Vagina (tissue), 2 donors: ENCODE results near the gene SYDE2. TPM values are rescaled to one million over a fixed set of nuclear protein-coding genes. Genes with fewer than 3 reads are reported as not detected.

Experiments used
- DNase-seq, 2 donors: peaks; one replicate each; pipeline ENCODE4 v3.0.0-alpha.2; 2017; ENCODE audit errors: extremely low spot score in 2 of 2
- H3K27ac ChIP-seq: fragments of 200-600 bp; sonication (generic); one replicate; pipeline ENCODE4 v1.5.1; 2019
- H3K27me3 ChIP-seq: fragments of 200-600 bp; sonication (generic); one replicate; pipeline ENCODE4 v1.5.1; 2019
- H3K36me3 ChIP-seq, 2 donors: fragments of 200-600 bp; sonication (generic); one replicate each; pipeline ENCODE4 v1.5.1; 2017 to 2019
- H3K4me1 ChIP-seq: fragments of 200-600 bp; sonication (generic); one replicate; pipeline ENCODE4 v1.5.1; 2019
- H3K4me3 ChIP-seq, 2 donors: fragments of 200-600 bp; sonication (generic); 1 replicate in 1 of 2; 2 replicates in 1 of 2; pipeline ENCODE4 v1.5.1; 2016 to 2019
- H3K9me3 ChIP-seq: fragments of 200-600 bp; sonication (generic); one replicate; pipeline ENCODE4 v1.5.1; 2019
- POLR2A ChIP-seq, 2 donors: fragments of 450-650 bp; IDR thresholded peaks; one replicate each; pipeline ENCODE4 v1.6.1; 2017; ENCODE audit warnings: antibody characterized with exemption in 2 of 2, mild to moderate bottlenecking in 2 of 2, moderate library complexity in 2 of 2
- POLR2AphosphoS5 ChIP-seq, 2 donors: sonication (generic); formaldehyde crosslinking; IDR thresholded peaks; one replicate each; pipeline ENCODE4 v1.9.0; 2017; ENCODE audit warnings: antibody characterized with exemption in 2 of 2, mild to moderate bottlenecking in 2 of 2, low read depth in 1 of 2; ENCODE audit not compliant: insufficient read depth in 1 of 2
- intact Hi-C: fragments of 100-400 bp; cut with DNase I; formaldehyde crosslinking; loops from one replicate; pipeline ENCODE4 v1.15.1; 2023
- total RNA-seq: library from RNA; depleted of rRNA; stranded (reverse); fragments of >200 nt; gene quantifications from one replicate; pipeline ENCODE4 v1.2.3, GENCODE V29; 2016
- TF ChIP-seq, protein P1 (sequence below), 3 experiments: fragments of 450-650 bp in 2 of 3; fragments of 200-600 bp in 1 of 3; sonication (generic) in 1 of 3; IDR thresholded peaks; one replicate each; pipeline ENCODE4 v1.5.1; 2017 to 2019; ENCODE audit warnings: antibody characterized with exemption in 3 of 3, mild to moderate bottlenecking in 2 of 3, moderate library complexity in 2 of 3

SYDE2 gene
- total RNA-seq, 1 donor from 2014 or later, result 4.7 TPM

GRCh38 chr1:85214654-85215053 is 13.8 kb upstream of the SYDE2 start:
- no peak for DNase-seq
- intact Hi-C loops, result no loop called here
- no peaks in the 10 kb centered on the region for H3K27me3 ChIP-seq
- TF ChIP-seq, protein P1, sequence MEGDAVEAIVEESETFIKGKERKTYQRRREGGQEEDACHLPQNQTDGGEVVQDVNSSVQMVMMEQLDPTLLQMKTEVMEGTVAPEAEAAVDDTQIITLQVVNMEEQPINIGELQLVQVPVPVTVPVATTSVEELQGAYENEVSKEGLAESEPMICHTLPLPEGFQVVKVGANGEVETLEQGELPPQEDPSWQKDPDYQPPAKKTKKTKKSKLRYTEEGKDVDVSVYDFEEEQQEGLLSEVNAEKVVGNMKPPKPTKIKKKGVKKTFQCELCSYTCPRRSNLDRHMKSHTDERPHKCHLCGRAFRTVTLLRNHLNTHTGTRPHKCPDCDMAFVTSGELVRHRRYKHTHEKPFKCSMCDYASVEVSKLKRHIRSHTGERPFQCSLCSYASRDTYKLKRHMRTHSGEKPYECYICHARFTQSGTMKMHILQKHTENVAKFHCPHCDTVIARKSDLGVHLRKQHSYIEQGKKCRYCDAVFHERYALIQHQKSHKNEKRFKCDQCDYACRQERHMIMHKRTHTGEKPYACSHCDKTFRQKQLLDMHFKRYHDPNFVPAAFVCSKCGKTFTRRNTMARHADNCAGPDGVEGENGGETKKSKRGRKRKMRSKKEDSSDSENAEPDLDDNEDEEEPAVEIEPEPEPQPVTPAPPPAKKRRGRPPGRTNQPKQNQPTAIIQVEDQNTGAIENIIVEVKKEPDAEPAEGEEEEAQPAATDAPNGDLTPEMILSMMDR (IDR thresholded peaks at IDR 0.05), result no peak
- no peak for TF ChIP-seq POLR2AphosphoS5 (IDR thresholded peaks at IDR 0.05; ENCODE audit: insufficient read depth in 1 of 2, low read depth in 1 of 2)
- no peak for TF ChIP-seq POLR2A (IDR thresholded peaks at IDR 0.05)
- no peak overlapping the region for H3K27ac ChIP-seq
- no peak overlapping the region for H3K4me3 ChIP-seq
- H3K4me1 ChIP-seq, result no peaks in the 10 kb centered on the region
- no peaks in the 10 kb centered on the region for H3K9me3 ChIP-seq
- no peaks in the 10 kb centered on the region for H3K36me3 ChIP-seq

- H3K36me3 ChIP-seq, result no peaks in the 10 kb centered on the region
- H3K27ac ChIP-seq, result no peak overlapping the region
- H3K9me3 ChIP-seq, result no peaks in the 10 kb centered on the region
- intact Hi-C loops, result no loop called here
- H3K27me3 ChIP-seq, result no peaks in the 10 kb centered on the region
- H3K4me1 ChIP-seq, result no peaks in the 10 kb centered on the region
- DNase-seq, result no peak
- H3K4me3 ChIP-seq, result no peak overlapping the region
- TF ChIP-seq, protein P1 (IDR thresholded peaks at IDR 0.05), result no peak
- TF ChIP-seq POLR2AphosphoS5 (IDR thresholded peaks at IDR 0.05; ENCODE audit: insufficient read depth in 1 of 2, low read depth in 1 of 2) (no peak), POLR2A (IDR thresholded peaks at IDR 0.05) (no peak)
Observed at GRCh38 chr1:85208488-85208887, 7.7 kb upstream of the SYDE2 start.

GRCh38 chr1:85203573-85204171 is 2.9 kb upstream of the SYDE2 start:
- Histone ChIP-seq H3K4me1 (peaks cover 29% of the 10 kb centered on the region), H3K36me3 (no peaks in the 10 kb centered on the region), H3K27me3 (no peaks in the 10 kb centered on the region), H3K27ac (no peak overlapping the region), H3K9me3 (no peaks in the 10 kb centered on the region), H3K4me3 (no peak overlapping the region)
- no peak for DNase-seq
- intact Hi-C loops, result loop anchor here (5.0 kb wide), 1 partner anchor 49 kb away; no protein-coding TSS in a partner anchor
- TF ChIP-seq, protein P1 (IDR thresholded peaks at IDR 0.05), result no peak
- TF ChIP-seq POLR2AphosphoS5 (IDR thresholded peaks at IDR 0.05; ENCODE audit: insufficient read depth in 1 of 2, low read depth in 1 of 2) (no peak), POLR2A (IDR thresholded peaks at IDR 0.05) (no peak)

DNA sequence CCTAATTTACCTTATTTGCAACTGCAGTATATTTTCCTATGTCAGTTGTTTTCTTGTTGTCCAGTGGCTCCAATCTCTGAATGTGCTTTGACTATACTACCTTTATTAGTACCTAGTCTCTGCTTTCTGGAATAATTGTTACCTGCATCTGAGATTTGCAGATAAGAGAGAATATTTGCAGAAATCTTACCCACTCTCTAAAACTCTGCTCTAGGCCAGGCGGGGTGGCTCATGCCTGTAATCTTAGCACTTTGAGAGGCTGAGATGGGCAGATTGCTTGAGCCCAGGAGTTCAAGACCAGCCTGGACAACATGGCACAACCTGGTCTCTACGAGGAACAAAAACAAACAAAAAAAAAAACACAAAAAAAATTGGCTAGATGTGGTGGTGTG is 2.0 kb upstream of the SYDE2 start:
- Histone ChIP-seq H3K27ac (no peak overlapping the region), H3K4me1 (peaks cover 38% of the 10 kb centered on the region), H3K36me3 (no peaks in the 10 kb centered on the region), H3K27me3 (no peaks in the 10 kb centered on the region), H3K4me3 (no peak overlapping the region), H3K9me3 (no peaks in the 10 kb centered on the region)
- TF ChIP-seq POLR2AphosphoS5 (IDR thresholded peaks at IDR 0.05; ENCODE audit: insufficient read depth in 1 of 2, low read depth in 1 of 2) (no peak), POLR2A (IDR thresholded peaks at IDR 0.05) (no peak)
- TF ChIP-seq, protein P1 (IDR thresholded peaks at IDR 0.05), result no peak
- intact Hi-C loops, result loop anchor here (5.0 kb wide), 1 partner anchor 49 kb away; no protein-coding TSS in a partner anchor
- no peak for DNase-seq

DNA sequence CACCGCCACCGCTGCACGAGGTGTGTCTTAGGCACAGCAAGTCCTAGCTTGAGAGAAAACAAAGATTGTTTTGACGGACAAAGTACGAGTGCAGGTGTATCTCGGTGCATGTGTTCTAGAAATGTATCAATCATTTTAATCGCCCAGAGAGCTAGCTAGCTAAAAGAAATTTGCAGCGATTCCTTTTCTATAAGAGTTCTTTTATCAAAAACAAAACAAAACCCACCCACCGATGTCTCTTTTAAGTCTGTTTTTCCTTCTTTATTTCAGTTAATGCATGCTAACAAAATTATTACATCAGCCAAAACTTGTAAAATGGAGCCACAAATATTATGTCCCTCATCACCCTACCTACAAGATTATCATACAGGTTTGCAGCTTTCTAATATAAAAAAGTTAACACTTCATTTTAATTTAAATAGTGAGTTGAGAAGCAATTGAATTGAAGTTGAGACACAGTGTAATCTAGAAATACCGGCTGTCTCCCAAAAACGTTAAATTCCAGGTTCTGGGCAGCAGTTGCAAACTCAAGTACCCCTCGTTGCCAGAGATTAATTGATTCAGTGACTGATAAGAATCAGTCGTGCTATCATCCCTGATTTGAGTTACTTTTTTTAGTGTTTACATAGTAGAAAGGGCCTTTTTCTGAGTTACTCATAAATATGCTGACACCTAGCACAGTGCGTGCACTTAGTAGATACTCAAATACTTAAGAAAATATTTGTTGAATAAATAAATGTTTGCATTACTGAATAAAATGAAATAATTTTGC is 1.5 kb upstream of the SYDE2 start:
- Histone ChIP-seq H3K9me3 (no peaks in the 10 kb centered on the region), H3K4me3 (peak overlapping the region; percentile 53 to 68), H3K27me3 (no peaks in the 10 kb centered on the region), H3K36me3 (no peaks in the 10 kb centered on the region), H3K27ac (peak overlapping the region; percentile 92), H3K4me1 (peaks cover 42% of the 10 kb centered on the region)
- TF ChIP-seq POLR2AphosphoS5 (IDR thresholded peaks at IDR 0.05; ENCODE audit: insufficient read depth in 1 of 2, low read depth in 1 of 2), result no peak
- TF ChIP-seq, protein P1 (IDR thresholded peaks at IDR 0.05), result no peak
- no peak for TF ChIP-seq POLR2A (IDR thresholded peaks at IDR 0.05)
- intact Hi-C loops, result loop anchor here (5.0 kb wide), 1 partner anchor 50 kb away; no protein-coding TSS in a partner anchor
- no peak for DNase-seq
